GM18909 (cell line): ENCODE data around the gene SARDH.

Source experiments
- ATAC-seq: cut with Tn5 transposase; IDR thresholded peaks from one replicate; pipeline ENCODE4 v1.9.1; 2021; ENCODE audit warnings: mild to moderate bottlenecking; ENCODE audit not compliant: unreplicated experiment, poor library complexity

The SARDH gene

GRCh38 chr9:133717113-133718031 lies 20.8 kb downstream of the SARDH start:
- ATAC-seq = no peak

- no peak for ATAC-seq
Observed at GRCh38 chr9:133716564-133717112, 21.5 kb downstream of the SARDH start.

GRCh38 chr9:133715866-133716563 lies 22.1 kb downstream of the SARDH start:
- no peak for ATAC-seq

- no peak for ATAC-seq
Observed at GRCh38 chr9:133715295-133715865, 22.8 kb downstream of the SARDH start.

- ATAC-seq = no peak
Observed at GRCh38 chr9:133714606-133715294, 23.4 kb downstream of the SARDH start.

GRCh38 chr9:133713960-133714495 lies 24.1 kb downstream of the SARDH start:
- ATAC-seq = no peak

GRCh38 chr9:133713150-133713959 lies 24.8 kb downstream of the SARDH start:
- no peak for ATAC-seq

- no peak for ATAC-seq
Observed at GRCh38 chr9:133712221-133713100, 25.7 kb downstream of the SARDH start.

- no peak for ATAC-seq
Observed at GRCh38 chr9:133711428-133712220, 26.5 kb downstream of the SARDH start.

- ATAC-seq = no peak
Observed at GRCh38 chr9:133710661-133711427, 27.3 kb downstream of the SARDH start.

- no peak for ATAC-seq
Observed at GRCh38 chr9:133709691-133710571, 28.2 kb downstream of the SARDH start.

GRCh38 chr9:133709015-133709611 lies 29.0 kb downstream of the SARDH start:
- ATAC-seq = no peak

- no peak for ATAC-seq
Observed at GRCh38 chr9:133708246-133709014, 29.7 kb downstream of the SARDH start.

GRCh38 chr9:133707763-133708245 lies 30.3 kb downstream of the SARDH start:
- no peak for ATAC-seq
